ENCODE measurements around the gene ADAD2. TPM values are rescaled to one million over a fixed set of nuclear protein-coding genes. Genes with fewer than 3 reads are reported as not detected.

Gene ADAD2
- total RNA-seq, 1 donor from 2014 or later: 0.87 TPM

- no peaks in the 10 kb centered on the region for H3K9me3 Mint-ChIP-seq (ENCODE audit: unreplicated experiment)
- H3K27ac Mint-ChIP-seq (ENCODE audit: unreplicated experiment): no peak overlapping the region
- no peak overlapping the region for H3K4me3 Mint-ChIP-seq (ENCODE audit: unreplicated experiment)
- H3K27me3 Mint-ChIP-seq (ENCODE audit: unreplicated experiment): peaks cover 4% of the 10 kb centered on the region
- H3K4me1 Mint-ChIP-seq (ENCODE audit: unreplicated experiment): peaks cover 11% of the 10 kb centered on the region
- peaks cover 8% of the 10 kb centered on the region for H3K36me3 Mint-ChIP-seq (ENCODE audit: low read depth, unreplicated experiment)
- DNase-seq (ENCODE audit: low spot score): peak; percentile 53
- TF ChIP-seq CTCF (IDR thresholded peaks at IDR 0.05; ENCODE audit: unreplicated experiment): peak; percentile 55
Observed at GRCh38 chr16:84175350-84176081, 15.4 kb upstream of the ADAD2 start.

GRCh38 chr16:84176192-84177053 is 14.5 kb upstream of the ADAD2 start:
- H3K36me3 Mint-ChIP-seq (ENCODE audit: low read depth, unreplicated experiment): peaks cover 8% of the 10 kb centered on the region
- H3K27ac Mint-ChIP-seq (ENCODE audit: unreplicated experiment): no peak overlapping the region
- no peak overlapping the region for H3K4me3 Mint-ChIP-seq (ENCODE audit: unreplicated experiment)
- DNase-seq (ENCODE audit: low spot score): no peak
- peaks cover 4% of the 10 kb centered on the region for H3K27me3 Mint-ChIP-seq (ENCODE audit: unreplicated experiment)
- H3K4me1 Mint-ChIP-seq (ENCODE audit: unreplicated experiment): peaks cover 11% of the 10 kb centered on the region
- no peaks in the 10 kb centered on the region for H3K9me3 Mint-ChIP-seq (ENCODE audit: unreplicated experiment)
- TF ChIP-seq CTCF (IDR thresholded peaks at IDR 0.05; ENCODE audit: unreplicated experiment): no peak

- no peak for DNase-seq (ENCODE audit: low spot score)
- Mint-ChIP-seq H3K9me3 (ENCODE audit: unreplicated experiment) (no peaks in the 10 kb centered on the region), H3K4me3 (ENCODE audit: unreplicated experiment) (no peak overlapping the region), H3K27ac (ENCODE audit: unreplicated experiment) (peak overlapping the region; percentile 61), H3K27me3 (ENCODE audit: unreplicated experiment) (peaks cover 4% of the 10 kb centered on the region), H3K36me3 (ENCODE audit: low read depth, unreplicated experiment) (peaks cover 11% of the 10 kb centered on the region), H3K4me1 (ENCODE audit: unreplicated experiment) (peaks cover 11% of the 10 kb centered on the region)
- TF ChIP-seq CTCF (IDR thresholded peaks at IDR 0.05; ENCODE audit: unreplicated experiment): no peak
Observed at GRCh38 chr16:84177741-84178073, 13.2 kb upstream of the ADAD2 start.

- H3K27me3 Mint-ChIP-seq (ENCODE audit: unreplicated experiment): peaks cover 4% of the 10 kb centered on the region
- TF ChIP-seq CTCF (IDR thresholded peaks at IDR 0.05; ENCODE audit: unreplicated experiment): no peak
- peaks cover 16% of the 10 kb centered on the region for H3K36me3 Mint-ChIP-seq (ENCODE audit: low read depth, unreplicated experiment)
- H3K4me1 Mint-ChIP-seq (ENCODE audit: unreplicated experiment): peaks cover 11% of the 10 kb centered on the region
- H3K9me3 Mint-ChIP-seq (ENCODE audit: unreplicated experiment): no peaks in the 10 kb centered on the region
- peak overlapping the region; percentile 61 for H3K27ac Mint-ChIP-seq (ENCODE audit: unreplicated experiment)
- DNase-seq (ENCODE audit: low spot score): no peak
- no peak overlapping the region for H3K4me3 Mint-ChIP-seq (ENCODE audit: unreplicated experiment)
Observed at GRCh38 chr16:84178146-84178765, 12.7 kb upstream of the ADAD2 start.
